ENCODE results near the gene ZFYVE16. TPM values are rescaled to one million over a fixed set of nuclear protein-coding genes. Genes with fewer than 3 reads are reported as not detected.

ZFYVE16 gene
- total and polyA plus RNA-seq, 2 of the 13 experiments (the other 11 are each of a cell fraction or from before 2014, with no cell fraction given), result 9.3 to 33.3 TPM

- TF ChIP-seq REST (IDR thresholded peaks at IDR 0.05; ENCODE audit: borderline replicate concordance in 1 of 2, low read depth in 1 of 2, low read length in 2 of 2) (peak in 1 of 2 experiments; percentile 38; a peak in 1 of 4 replicates), RARG (CRISPR knock-in tag; IDR thresholded peaks at IDR 0.05; ENCODE audit: low read depth) (no peak), KIAA2018 (CRISPR knock-in tag; IDR thresholded peaks at IDR 0.05; ENCODE audit: borderline replicate concordance) (no peak), TERF1 (CRISPR knock-in tag; IDR thresholded peaks at IDR 0.05) (no peak)
These were observed 861 bp downstream of the ZFYVE16 start (continued) for GRCh38 chr5:80408484-80409366.
